Naive B cell (primary cell): Measurements from ENCODE around the gene ATP10A. TPM values are rescaled to one million over a fixed set of nuclear protein-coding genes. Genes with fewer than 3 reads are reported as not detected.
A peak's percentile ranks its signal among the peaks of the same experiment; 100 is the strongest.

ENCODE experiments used
- ATAC-seq, 2 donors: fragments of 150-1000 bp; cut with Tn5 transposase; 2 replicates each; pipeline ENCODE4 v1.10.0; 2021; ENCODE audit warnings: low read depth in 2 of 2, mild to moderate bottlenecking in 2 of 2, moderate library complexity in 2 of 2
- DNase-seq: peaks from one replicate; pipeline ENCODE4 v3.0.0; 2022
- H3K27ac Mint-ChIP-seq, 6 donors: one replicate each; pipeline ENCODE4 v1.8.0; 2020 to 2022; ENCODE audit warnings: mild to moderate bottlenecking in 6 of 6, mixed read lengths in 6 of 6, moderate library complexity in 5 of 6, inconsistent platforms in 2 of 6
- H3K27me3 Mint-ChIP-seq, 3 donors: one replicate each; pipeline ENCODE4 v1.8.0; 2021 to 2022; ENCODE audit warnings: mixed read lengths in 3 of 3, mild to moderate bottlenecking in 1 of 3
- H3K36me3 Mint-ChIP-seq, 2 donors: one replicate each; pipeline ENCODE4 v1.8.0; 2020 to 2022; ENCODE audit warnings: mixed read lengths in 2 of 2, inconsistent platforms in 1 of 2, mild to moderate bottlenecking in 1 of 2
- H3K4me1 Mint-ChIP-seq, 3 donors: one replicate each; pipeline ENCODE4 v1.8.0; 2020 to 2022; ENCODE audit warnings: mixed read lengths in 3 of 3, inconsistent platforms in 1 of 3, mild to moderate bottlenecking in 1 of 3, moderate library complexity in 1 of 3
- H3K4me3 Mint-ChIP-seq, 8 donors: one replicate each; pipeline ENCODE4 v1.8.0; 2020 to 2022; ENCODE audit warnings: mild to moderate bottlenecking in 8 of 8, mixed read lengths in 8 of 8, moderate library complexity in 8 of 8, inconsistent platforms in 2 of 8
- H3K9me3 Mint-ChIP-seq, 7 donors: one replicate each; pipeline ENCODE4 v1.8.0; 2020 to 2022; ENCODE audit warnings: mixed read lengths in 7 of 7, mild to moderate bottlenecking in 5 of 7, inconsistent platforms in 2 of 7, moderate library complexity in 1 of 7
- polyA plus RNA-seq, 6 donors: library from polyadenylated mRNA; unstranded; fragments of 300-500 nt; fragmentation: Illumina TruSeq; gene quantifications; one replicate each; pipeline ENCODE4 v1.2.3, GENCODE V29; 2021; ENCODE audit warnings: low read depth in 6 of 6

ATP10A gene
- polyA plus RNA-seq, 6 donors from 2014 or later: 0.14 to 0.15 TPM; not detected in 4

GRCh38 chr15:25727867-25728600 is 135.1 kb downstream of the ATP10A start:
- H3K27me3 Mint-ChIP-seq: peaks cover 0 to 4% (median 0%) of the 10 kb centered on the region in 3 donors
- DNase-seq: no peak
- no peaks in the 10 kb centered on the region for H3K36me3 Mint-ChIP-seq
- no peaks in the 10 kb centered on the region for H3K4me1 Mint-ChIP-seq
- ATAC-seq: no peak
- no peak overlapping the region for H3K4me3 Mint-ChIP-seq
- peaks cover 0 to 1% (median 0%) of the 10 kb centered on the region in 7 donors for H3K9me3 Mint-ChIP-seq
- H3K27ac Mint-ChIP-seq: peak overlapping the region in 1 of 6 donors; percentile 54

DNA sequence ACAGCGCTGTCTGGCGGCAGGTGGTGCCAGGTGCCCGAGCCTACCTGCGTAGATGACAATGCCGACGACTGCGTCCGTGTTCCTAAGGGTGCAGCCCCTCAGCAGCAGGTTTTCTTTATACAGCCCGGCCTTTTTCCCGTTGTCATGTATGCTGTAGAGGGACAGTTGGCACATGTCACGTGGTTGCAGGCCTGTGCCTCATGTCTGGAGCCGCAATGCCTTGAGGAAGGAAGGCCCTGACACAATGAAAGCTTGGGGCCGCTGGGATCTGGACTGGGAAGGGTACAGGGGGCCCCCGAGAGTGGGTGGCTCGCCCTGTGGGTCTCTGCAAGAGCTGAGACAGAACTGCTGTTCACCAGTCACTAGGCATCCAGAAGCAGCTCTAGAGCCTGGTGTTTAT is 136.0 kb downstream of the ATP10A start:
- ATAC-seq (no peak), DNase-seq (no peak)
- Mint-ChIP-seq H3K27me3 (peaks cover 1 to 9% (median 2%) of the 10 kb centered on the region in 3 donors), H3K9me3 (peaks cover 0 to 1% (median 0%) of the 10 kb centered on the region in 7 donors), H3K27ac (no peak overlapping the region), H3K4me3 (no peak overlapping the region), H3K4me1 (no peaks in the 10 kb centered on the region), H3K36me3 (no peaks in the 10 kb centered on the region)

GRCh38 chr15:25725758-25726157 is 137.4 kb downstream of the ATP10A start:
- Mint-ChIP-seq H3K27ac (no peak overlapping the region), H3K4me1 (no peaks in the 10 kb centered on the region), H3K27me3 (peaks cover 8 to 15% (median 9%) of the 10 kb centered on the region in 3 donors), H3K9me3 (peaks cover 0 to 1% (median 0%) of the 10 kb centered on the region in 7 donors), H3K36me3 (no peaks in the 10 kb centered on the region), H3K4me3 (no peak overlapping the region)
- ATAC-seq: no peak
- no peak for DNase-seq

GRCh38 chr15:25724899-25725298 is 138.2 kb downstream of the ATP10A start:
- Mint-ChIP-seq H3K27me3 (peaks cover 8 to 23% (median 9%) of the 10 kb centered on the region in 3 donors), H3K4me1 (no peaks in the 10 kb centered on the region), H3K27ac (no peak overlapping the region), H3K9me3 (peaks cover 0 to 1% (median 0%) of the 10 kb centered on the region in 7 donors), H3K4me3 (no peak overlapping the region), H3K36me3 (no peaks in the 10 kb centered on the region)
- DNase-seq: no peak
- no peak for ATAC-seq

DNA sequence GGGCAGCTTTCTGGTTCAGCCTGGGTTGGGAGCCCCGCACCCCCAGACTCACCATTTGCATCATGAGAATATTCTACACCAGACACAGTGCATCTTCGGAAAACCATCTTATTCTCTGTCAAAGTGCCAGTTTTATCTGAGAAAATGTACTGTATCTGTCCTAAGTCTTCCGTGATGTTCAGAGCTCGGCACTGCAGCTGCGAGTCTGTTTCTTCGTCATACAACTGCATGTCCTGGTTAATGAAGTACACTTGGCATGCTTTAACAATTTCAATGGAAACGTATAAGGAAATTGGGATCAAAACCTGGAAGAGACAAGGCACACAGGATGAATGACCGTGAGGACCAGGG is 141.5 kb downstream of the ATP10A start:
- no peaks in the 10 kb centered on the region for H3K36me3 Mint-ChIP-seq
- no peak overlapping the region for H3K4me3 Mint-ChIP-seq
- H3K27ac Mint-ChIP-seq: no peak overlapping the region
- H3K9me3 Mint-ChIP-seq: no peaks in the 10 kb centered on the region
- ATAC-seq (no peak), DNase-seq (no peak)
- H3K4me1 Mint-ChIP-seq: peaks cover 8 to 11% (median 9%) of the 10 kb centered on the region in 3 donors
- H3K27me3 Mint-ChIP-seq: peaks cover 12 to 30% (median 22%) of the 10 kb centered on the region in 3 donors

DNA sequence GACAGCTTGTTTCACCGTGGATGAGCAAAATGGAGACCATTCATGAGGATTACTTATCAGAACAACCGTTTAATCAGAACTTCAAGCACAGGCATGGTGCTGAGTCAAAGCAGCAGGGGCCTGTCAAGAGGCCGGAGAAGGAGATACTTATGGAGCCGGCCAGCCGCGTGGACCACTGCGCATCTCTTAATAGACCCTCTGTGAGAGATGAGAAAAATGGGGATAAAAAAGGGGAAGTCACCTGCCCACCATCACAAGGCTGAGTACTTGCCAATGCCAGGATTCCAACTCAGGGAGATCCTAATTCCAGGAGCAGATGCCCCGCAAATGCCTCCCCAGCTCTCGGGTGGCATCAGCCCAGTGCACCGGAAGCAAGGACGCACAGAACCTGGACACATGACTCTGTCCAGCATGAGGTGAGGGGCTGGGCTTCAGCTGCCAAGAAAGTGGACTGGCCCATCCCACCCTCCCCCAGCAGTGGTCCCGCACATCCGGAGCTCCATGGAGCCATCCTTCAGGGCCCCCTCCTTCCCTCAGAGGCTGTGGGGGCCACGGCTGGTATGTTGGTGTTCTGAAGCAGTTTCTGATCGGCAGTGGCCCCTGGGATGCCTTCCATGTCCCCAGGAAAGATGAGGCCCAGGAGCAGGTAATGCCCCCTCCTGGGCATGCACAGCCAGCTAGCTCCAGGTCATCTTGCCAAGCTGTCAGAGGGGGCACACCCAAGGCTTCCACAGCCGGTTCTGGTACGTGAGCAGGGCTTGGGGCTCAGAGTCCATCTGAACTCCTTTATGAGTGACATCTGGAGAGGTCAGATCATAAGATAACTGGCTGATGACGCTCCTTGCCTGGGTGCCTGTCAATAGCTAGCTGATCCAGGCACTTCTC is 143.8 kb downstream of the ATP10A start:
- Mint-ChIP-seq H3K4me1 (peaks cover 8 to 14% (median 9%) of the 10 kb centered on the region in 3 donors), H3K9me3 (no peaks in the 10 kb centered on the region), H3K27me3 (peaks cover 16 to 30% (median 22%) of the 10 kb centered on the region in 3 donors), H3K36me3 (no peaks in the 10 kb centered on the region), H3K27ac (no peak overlapping the region), H3K4me3 (no peak overlapping the region)
- ATAC-seq: no peak
- no peak for DNase-seq

- H3K27ac Mint-ChIP-seq: no peak overlapping the region
- H3K9me3 Mint-ChIP-seq: no peaks in the 10 kb centered on the region
- H3K36me3 Mint-ChIP-seq: no peaks in the 10 kb centered on the region
- H3K27me3 Mint-ChIP-seq: peaks cover 16 to 30% (median 22%) of the 10 kb centered on the region in 3 donors
- no peak for ATAC-seq
- peaks cover 8 to 14% (median 9%) of the 10 kb centered on the region in 3 donors for H3K4me1 Mint-ChIP-seq
- H3K4me3 Mint-ChIP-seq: no peak overlapping the region
- no peak for DNase-seq
These were observed 144.5 kb downstream of the ATP10A start for GRCh38 chr15:25718597-25718996.

GRCh38 chr15:25718169-25718536 is 145.0 kb downstream of the ATP10A start:
- no peaks in the 10 kb centered on the region for H3K36me3 Mint-ChIP-seq
- DNase-seq (no peak), ATAC-seq (no peak)
- H3K4me1 Mint-ChIP-seq: peaks cover 8 to 14% (median 9%) of the 10 kb centered on the region in 3 donors
- peaks cover 16 to 30% (median 22%) of the 10 kb centered on the region in 3 donors for H3K27me3 Mint-ChIP-seq
- H3K4me3 Mint-ChIP-seq: no peak overlapping the region
- H3K27ac Mint-ChIP-seq: no peak overlapping the region
- no peaks in the 10 kb centered on the region for H3K9me3 Mint-ChIP-seq

- peaks cover 13 to 30% (median 22%) of the 10 kb centered on the region in 3 donors for H3K27me3 Mint-ChIP-seq
- H3K36me3 Mint-ChIP-seq: no peaks in the 10 kb centered on the region
- ATAC-seq: no peak
- H3K27ac Mint-ChIP-seq: peak overlapping the region in 2 of 6 donors; percentile 22 to 74
- no peaks in the 10 kb centered on the region for H3K9me3 Mint-ChIP-seq
- H3K4me3 Mint-ChIP-seq: peak overlapping the region in 1 of 8 donors; percentile 52
- H3K4me1 Mint-ChIP-seq: peaks cover 8 to 14% (median 9%) of the 10 kb centered on the region in 3 donors
- no peak for DNase-seq
These were observed 145.5 kb downstream of the ATP10A start for GRCh38 chr15:25717457-25718168.

DNA sequence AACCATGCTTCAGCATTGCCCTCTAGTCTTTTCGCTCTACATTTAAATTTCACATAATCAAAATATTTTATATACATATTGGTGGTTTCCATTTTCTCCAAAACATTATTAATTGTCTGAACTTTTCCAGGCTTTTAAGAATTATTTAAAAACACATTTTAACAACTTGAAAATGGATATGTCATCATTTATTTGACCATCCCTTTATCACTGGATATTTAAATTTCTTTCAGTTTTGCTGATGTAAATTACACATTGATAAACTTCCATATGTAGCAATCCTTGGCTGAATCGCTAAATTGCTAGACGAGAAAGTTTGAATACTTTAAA is 146.0 kb downstream of the ATP10A start:
- Mint-ChIP-seq H3K4me3 (no peak overlapping the region), H3K27ac (peak overlapping the region in 1 of 6 donors; percentile 69), H3K27me3 (peaks cover 12 to 28% (median 23%) of the 10 kb centered on the region in 3 donors), H3K36me3 (no peaks in the 10 kb centered on the region), H3K4me1 (peaks cover 8 to 14% (median 9%) of the 10 kb centered on the region in 3 donors), H3K9me3 (no peaks in the 10 kb centered on the region)
- DNase-seq: no peak
- no peak for ATAC-seq

DNA sequence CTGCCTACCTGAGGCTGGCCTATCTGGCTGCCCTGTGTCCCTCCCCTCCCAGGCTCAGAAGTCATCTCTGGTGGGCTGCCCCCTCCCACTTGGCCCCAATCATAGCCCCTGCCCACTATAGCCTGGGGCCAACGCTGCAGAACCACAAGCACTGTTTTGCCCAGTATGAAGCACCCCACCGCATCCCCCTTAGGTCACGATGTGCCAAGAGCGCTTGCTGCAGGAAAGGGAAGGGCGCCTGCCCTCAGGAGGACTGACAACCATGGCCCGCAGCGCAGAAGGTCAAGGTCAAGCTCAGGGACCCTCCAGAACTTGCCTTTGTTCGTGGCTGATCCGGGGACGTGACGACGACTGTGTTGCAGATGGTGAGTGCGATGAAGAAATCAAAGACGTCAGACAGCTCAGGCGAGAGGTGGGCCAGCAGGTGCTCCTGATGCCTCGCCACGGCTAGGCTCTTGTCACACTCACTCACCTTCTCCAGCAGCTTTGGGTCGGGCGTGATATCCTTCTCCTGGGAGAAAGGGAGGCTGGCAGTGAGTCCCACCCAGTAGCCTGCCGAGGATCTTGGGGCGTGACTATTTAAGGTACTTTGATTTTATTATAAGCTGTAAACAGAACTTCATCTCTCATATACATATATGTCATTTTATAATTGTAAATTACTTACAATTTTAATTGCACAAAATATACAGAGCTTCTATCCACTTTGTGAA is 146.6 kb downstream of the ATP10A start:
- H3K27ac Mint-ChIP-seq: no peak overlapping the region

GRCh38 chr15:25715536-25716413 is 147.4 kb downstream of the ATP10A start:
- DNase-seq (no peak), ATAC-seq (no peak)
- Mint-ChIP-seq H3K27ac (no peak overlapping the region), H3K9me3 (no peaks in the 10 kb centered on the region), H3K4me3 (peak overlapping the region in 1 of 8 donors; percentile 40), H3K27me3 (peaks cover 12 to 24% (median 15%) of the 10 kb centered on the region in 3 donors), H3K36me3 (no peaks in the 10 kb centered on the region), H3K4me1 (peaks cover 8 to 14% (median 9%) of the 10 kb centered on the region in 3 donors)

More for the DNA sequence above, 146.6 kb downstream of the ATP10A start:
- no peak for ATAC-seq
- peaks cover 8 to 14% (median 9%) of the 10 kb centered on the region in 3 donors for H3K4me1 Mint-ChIP-seq
- peaks cover 12 to 23% (median 22%) of the 10 kb centered on the region in 3 donors for H3K27me3 Mint-ChIP-seq
- no peaks in the 10 kb centered on the region for H3K36me3 Mint-ChIP-seq
- no peaks in the 10 kb centered on the region for H3K9me3 Mint-ChIP-seq
- no peak overlapping the region for H3K4me3 Mint-ChIP-seq
- no peak for DNase-seq
